CD4-positive, alpha-beta T cell treated with Interleukin-21 for 1 hour (primary cell): ENCODE results near the gene MEAF6.
"Not testable (repeated sequence)": the region's sequence is repeated elsewhere in the genome, so short reads cannot be mapped to it uniquely, and the experiment has no call there.

ENCODE experiments used
- DNase-seq: peaks from one replicate; pipeline ENCODE4 v3.0.0-alpha.2; 2020

The MEAF6 gene

DNA sequence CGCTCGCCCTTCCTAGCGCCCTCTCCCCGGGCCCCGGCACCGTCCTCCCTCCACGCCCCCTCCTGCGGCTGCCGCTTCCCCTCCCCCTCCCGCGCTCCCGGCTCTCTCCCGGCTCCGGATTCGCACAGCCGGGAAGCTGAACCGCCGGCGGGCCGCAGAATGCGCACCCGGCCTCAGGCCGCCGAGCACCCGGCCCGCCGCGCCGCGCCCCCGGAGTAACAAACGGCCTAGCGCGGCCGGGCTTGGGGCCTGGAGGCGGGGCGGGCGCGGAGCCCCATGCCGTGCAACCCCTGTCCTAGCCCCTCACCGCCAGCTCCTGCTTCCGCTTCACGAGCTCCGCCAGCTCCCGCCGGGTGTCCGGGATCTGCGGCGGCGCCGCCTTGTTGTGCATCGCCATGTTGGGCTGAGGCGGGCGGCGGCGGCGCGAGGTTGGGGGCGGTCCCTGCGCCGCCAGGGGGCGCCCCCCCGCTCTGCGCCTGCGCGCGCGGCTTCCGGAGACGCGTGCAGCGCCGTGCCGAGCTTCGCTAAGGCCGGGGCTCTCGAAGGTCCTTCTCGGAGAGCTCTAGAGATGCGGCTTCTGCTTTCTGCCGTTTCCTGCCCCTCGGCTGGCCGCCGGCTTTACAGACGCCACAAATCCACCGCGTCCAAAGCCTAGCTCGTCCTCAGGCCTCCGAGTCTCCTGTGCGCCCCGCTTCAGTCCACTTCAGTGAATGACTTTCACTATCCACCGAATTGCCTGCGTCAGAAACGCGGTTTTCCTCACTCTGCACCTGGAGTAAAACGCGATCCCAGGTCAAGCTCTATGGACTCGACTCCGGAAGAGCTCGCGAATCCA is at the start of gene MEAF6:
TSS of gene MEAF6 (minus strand) at position 417 of the 835 bp plus-strand sequence. CDS start at position 397, 20 bp downstream.
- peak; percentile 85 for DNase-seq

DNA sequence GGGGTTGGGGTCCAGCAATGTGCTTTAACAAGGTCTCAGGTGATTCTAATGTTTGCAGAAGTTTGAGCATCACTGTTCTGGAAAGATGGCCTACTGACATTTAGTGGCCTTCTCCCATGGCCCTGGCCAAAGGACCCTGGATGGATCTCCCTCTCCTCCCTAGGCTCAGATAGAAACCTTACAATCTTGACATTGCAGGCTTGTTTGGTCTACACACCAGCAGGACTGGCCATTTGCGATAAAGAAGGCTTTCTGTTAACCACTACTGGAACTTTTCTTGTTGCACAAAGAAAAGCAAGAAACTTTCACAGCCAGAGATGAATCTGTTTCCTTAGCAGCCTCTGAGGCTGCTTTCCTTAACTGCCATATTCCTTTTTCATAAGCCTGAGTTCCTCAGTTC is 48.4 kb upstream of the MEAF6 start:
- DNase-seq, result no peak

DNA sequence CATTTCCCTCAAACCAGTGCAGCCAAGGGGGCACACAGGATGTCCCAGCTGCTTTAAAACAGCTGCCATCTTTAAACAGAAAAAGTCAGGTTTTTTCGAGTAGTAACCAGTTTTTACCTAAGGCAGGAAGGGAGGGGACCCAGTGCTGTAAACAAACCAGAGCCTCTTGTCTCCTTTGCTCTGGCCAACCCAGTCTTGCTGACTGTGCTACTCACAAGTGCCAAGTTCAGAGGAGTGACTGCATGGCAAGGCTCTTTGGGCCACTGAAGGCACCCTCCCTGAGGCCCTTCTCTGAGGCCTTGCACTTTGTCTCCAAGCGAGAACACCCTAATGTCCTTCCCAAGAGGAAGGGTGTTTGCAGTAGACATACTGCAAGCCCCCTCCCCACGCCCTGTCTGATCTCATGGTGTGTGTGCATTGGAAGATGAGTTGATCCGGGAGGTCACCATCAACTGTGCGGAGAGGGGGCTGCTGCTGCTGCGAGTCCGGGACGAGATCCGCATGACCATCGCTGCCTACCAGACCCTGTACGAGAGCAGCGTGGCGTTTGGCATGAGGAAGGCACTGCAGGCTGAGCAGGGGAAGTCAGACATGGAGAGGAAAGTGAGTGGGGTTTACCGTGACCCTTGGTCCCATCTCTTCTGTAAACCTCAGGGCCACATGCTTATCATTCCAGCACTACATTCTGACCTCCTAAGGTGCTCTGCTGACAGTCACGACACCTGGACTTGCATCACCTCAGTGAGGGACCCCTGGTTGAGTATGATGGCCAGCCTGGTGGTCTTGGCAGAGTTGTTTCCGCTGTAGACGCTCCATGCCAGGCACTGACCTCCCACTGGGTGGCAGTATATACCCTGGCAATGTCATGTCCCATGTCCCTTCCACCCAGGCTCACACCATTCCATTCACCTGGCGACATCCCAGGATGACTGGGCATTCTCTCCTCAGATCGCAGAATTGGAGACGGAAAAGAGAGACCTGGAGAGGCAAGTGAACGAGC is 46.9 kb upstream of the MEAF6 start:
- peak; percentile 35 for DNase-seq

DNA sequence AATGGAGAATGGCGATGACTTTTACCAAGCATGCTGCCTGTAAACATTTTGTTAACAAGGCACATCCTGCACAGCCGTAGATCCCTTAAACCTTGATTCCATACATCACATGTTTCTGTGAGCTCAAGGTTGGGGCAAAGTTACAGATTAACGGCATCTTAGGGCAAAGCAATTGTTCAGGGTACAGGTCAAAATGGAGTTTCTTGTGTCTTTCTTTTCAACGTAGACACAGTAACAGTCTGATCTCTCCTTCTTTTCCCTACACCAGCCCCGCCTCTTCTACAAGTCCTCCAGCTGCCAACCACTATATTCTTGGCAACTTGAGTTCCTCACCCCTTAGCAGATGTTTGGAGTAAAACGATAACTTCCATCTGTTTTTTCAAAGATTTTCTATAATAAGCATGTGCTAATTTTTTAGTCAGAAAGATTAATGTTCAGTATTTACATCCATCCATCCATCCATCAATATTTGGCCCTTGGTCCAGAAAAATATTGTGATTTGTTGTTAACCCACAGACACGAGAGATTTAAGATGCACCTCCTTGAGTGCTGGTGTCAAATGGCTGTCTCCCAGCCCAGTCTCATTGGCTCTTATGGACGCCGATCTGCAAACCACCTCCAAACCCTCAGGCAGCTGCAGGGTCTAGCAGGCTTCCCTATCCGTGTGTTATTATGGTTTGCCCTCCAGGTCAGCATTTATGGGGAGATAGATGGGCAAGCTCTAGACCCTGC is 46.0 kb upstream of the MEAF6 start:
- no peak for DNase-seq

DNA sequence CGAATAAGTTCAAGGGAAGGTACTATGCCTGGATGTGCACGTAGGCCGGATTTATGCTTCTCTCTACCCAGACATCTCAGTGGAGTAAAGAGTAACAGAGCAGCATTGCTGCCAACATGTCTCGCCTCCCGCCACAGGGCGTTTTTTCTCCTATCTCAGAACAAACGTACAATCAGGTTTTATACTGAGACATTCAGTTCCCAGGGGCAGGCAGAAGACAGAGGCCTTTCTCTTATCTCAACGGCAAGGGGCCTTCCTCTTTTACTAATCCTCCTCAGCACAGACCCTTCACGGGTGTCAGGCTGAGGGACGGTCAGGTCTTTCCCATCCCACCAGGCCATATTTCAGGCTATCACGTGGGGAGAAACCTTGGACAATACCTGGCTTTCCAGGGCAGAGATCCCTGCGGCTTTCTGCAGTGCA is 45.4 kb upstream of the MEAF6 start:
- not testable (repeated sequence) for DNase-seq

DNA sequence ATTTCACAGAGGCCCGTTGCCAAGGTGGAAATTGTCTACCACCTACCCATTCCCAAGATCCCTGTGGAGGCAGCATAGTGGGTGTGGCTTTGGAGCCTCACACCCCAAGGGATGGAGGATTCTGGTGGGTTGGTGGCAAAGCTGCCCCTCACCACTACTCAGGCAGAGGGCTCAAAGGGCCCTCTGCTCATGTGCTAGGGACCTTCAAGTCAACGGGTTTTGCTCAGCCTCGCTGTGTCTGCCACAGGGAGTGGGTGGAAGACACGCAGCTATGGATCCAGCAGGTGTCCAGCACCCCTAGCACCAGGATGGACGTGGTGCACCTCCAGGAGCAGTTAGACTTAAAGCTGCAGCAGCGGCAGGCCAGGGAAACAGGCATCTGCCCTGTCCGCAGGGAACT is 44.5 kb upstream of the MEAF6 start:
- DNase-seq, result no peak

DNA sequence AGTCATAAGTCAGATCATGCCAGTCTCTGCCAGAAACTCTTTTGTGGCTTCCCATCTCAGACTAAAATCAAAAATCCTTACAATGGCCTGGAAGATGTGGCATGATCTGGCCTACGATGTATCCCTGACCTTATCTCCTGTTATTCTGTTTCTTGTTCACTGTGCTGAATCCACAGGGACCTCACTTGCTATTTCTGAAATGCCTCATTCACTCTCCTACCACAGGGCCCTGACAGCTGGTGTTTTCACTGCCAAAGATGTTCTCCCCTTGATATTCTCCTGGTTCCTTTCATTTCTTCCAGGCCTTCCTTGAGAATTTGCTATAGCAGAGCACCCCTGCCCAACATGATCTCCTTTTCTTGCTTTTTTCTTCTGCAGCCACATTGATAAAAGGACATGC is 43.8 kb upstream of the MEAF6 start:
- DNase-seq, result no peak

DNA sequence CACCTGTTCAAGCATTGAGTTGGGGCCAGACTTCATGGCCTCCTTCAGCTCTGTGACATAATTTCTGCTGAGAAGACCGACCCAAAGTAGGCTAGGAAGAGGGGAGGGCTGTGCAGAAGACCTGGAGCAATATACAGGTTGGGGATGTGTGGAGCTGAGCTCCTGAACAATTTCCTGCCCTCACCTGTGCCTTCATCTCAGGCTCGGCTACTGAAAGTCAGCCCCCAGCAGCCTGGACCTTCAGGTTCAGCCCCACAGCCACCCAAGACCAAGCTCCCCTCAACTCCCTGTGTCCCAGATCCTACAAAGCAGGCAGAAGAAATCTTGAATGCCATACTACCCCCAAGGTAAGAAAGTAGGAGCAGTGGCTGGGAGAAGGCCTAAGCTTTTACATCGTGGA is 42.8 kb upstream of the MEAF6 start:
- no peak for DNase-seq

DNA sequence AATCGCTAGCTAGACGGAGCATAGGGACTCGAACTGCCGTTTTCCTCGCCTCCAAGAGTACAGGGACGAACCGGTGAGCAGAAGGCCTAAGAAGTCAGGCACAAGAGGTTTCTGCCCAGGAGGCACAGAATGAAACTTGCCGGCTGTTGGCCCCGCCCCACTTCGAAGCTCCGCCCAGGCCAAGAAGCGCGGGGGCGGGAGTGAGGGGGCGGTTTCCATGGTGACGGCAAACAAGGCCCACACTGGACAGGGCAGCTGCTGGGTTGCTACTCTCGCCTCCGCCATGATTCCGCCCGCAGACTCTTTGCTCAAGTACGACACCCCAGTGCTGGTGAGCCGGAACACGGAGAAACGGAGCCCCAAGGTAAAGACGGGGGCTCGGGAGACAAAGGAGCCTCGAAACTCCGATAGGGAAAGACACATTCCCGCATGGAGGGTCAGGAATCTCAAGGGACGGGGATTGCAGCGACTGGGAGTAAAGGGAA is 42.2 kb upstream of the MEAF6 start, which contains the start of gene DNALI1:
TSS of gene DNALI1 (plus strand) at position 229 of the 485 bp plus-strand sequence. CDS start at position 284, 55 bp downstream.
- DNase-seq, result peak; percentile 33

DNA sequence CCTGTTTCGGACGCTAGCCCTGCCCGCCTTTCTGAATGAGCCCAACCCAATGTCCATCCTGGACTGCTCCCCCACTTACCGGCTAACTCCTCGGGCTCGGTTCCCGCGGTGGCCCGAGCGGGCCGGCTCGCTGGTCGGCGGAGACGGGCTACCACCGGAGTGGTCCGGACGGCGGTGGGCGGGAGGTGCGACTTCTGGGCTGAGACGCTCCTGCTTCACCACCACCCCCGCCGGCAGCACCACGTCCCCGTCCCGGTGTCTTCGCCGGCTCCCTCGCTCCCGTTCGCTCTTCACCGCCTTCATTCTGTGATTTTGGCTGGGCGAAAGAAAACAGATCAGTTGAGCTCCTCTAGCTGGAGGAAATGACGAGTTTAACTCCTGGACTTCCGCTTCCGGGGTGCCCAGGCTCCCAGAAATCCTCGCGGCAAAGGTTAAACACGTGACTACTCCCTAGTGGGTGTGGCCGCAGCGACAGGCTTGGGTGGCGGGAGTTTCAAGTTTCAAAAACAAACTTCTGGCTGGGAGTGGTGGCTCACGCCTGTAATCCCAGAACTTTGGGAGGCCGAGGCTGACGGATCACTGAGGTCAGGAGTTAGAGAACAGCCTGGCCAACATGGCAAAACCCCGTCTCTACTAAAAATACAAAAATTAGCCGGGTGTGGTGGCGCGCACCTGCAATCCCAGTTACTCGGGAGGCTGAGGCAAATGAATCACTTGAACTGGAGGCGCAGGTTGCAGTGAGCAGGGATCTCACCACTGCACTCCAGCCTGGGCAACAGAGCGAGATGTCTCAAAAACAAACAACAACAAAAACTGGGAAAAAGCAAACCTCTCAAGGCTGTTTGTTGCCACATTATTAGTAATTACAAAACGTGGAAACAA is 39.6 kb upstream of the MEAF6 start, which contains the start of gene SNIP1:
TSS of gene SNIP1 (minus strand) at position 367 of the 882 bp plus-strand sequence. CDS start at position 303, 64 bp downstream.
- peak; percentile 94 for DNase-seq

DNA sequence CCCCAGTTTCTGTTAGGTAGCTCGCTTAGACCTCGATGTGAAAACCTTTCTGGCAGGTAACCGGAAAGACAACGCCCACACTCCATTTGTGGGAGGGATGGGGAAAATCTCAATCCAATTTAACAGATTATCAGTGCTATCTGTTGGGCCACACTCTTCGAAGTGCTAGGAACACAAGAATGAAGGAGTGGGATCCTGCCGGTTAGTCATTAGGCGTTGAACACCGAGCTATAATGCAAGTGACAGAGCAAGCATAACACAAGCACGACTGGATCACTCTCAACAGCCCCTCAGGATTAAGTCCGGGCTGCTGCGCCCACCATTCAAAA is 39.0 kb upstream of the MEAF6 start:
- no peak for DNase-seq

DNA sequence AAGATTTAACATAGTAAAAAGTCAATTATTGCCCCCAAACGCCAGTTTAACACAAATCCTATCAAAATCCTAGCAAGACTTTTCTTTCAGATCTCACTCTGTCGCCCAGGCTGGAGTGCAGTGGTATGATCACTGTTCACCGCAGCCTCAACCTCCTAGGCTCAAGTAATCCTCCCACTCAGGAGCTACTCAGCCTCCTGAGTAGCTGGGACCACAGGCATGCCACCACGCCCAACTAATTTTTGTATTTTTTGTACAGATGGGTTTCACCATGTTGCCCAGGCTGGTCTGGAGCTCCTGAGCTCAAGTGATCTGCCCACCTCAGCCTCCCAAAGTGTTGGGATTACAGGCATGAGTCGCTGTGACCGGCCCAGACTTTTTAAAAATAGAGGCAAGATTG is 34.8 kb upstream of the MEAF6 start:
- DNase-seq, result no peak

DNA sequence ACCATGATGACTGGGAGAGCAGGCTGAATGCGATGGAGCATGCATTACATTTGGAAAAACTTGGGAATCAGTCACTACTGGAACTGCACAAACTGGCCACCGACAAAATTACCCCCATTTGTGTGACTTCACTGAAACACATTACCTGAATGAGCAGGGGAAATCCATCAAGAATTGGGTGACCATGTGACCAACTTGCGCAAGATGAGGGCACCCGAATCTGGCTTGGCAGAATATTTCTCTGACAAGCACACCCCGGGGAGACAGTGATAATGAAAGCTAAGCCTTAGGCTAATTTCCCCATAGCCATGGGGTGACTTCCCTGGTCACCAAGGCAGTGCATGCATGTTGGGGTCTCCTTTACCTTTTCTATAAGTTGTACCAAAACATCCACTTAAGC is 30.5 kb upstream of the MEAF6 start:
- no peak for DNase-seq

DNA sequence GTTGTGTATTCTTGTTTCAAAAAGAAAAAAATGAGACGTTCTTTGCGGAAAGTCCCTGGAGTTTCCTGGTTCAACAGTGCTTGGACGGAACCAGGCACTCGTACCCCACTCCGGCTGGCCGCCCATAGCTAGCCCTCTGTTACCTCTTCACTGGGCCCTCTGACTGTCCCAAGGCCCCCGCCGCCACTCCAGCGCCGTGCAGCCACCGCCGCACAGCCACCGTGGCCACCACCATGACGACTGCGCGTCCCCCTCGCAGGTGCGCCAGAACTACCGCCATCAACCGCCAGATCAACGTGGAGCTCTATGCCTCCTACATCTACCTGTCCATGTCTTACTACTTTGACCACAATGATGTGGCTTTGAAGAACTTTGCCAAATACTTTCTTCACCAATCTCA is 30.0 kb upstream of the MEAF6 start:
- DNase-seq, result no peak

DNA sequence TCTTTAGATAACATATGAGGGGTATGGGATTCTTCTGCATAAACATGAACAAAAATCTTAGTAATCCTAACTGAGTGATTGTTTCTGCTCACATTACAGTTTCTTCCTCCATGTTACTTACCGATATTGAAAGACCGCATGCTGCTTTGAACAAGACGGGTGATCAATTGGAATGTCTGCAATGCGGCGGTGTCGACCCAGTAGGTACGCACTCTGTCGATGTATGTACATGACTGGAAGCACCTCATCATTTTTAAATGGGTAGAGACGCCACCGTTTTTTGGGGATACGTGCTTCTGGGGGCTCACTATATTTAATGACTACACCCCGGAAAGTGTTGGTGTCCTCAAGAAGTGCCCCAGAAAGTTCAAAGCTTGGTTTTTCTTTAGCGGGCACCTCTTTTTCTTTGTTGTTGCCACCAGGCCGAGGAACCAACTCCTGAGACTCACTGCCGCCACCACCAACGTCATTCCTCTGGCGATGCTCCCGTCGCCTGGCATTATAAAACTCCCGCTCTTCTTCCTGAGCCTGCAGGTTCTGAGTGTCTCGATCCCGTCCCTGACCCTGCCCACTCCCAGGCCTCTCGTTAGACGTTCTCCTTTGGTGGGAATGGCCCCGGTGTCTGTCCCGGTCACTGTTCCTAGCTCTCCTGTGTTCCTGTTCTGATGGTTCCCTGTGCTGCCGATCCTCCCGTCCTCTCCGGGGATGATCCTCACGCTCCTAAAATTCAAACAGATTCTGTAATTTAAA is 25.6 kb upstream of the MEAF6 start:
- no peak for DNase-seq

DNA sequence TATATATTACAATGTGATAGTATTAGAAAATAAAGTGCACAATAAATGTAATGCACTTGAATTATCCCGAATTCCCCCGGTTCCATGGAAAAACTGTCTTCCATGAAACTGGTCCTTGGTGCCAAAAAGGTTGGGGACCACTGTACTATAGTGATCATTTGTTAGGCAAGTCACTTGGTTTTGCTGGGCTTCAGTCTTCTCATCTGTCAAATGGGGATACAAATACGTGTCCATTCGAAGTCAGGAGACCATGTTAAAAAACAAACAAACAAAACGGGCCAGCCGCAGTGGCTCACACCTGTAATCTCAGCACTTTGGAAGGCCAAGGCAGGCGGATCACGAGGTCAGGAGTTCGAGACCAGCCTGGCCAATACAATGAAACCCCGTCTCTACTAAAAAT is 24.6 kb upstream of the MEAF6 start:
- not testable (repeated sequence) for DNase-seq

DNA sequence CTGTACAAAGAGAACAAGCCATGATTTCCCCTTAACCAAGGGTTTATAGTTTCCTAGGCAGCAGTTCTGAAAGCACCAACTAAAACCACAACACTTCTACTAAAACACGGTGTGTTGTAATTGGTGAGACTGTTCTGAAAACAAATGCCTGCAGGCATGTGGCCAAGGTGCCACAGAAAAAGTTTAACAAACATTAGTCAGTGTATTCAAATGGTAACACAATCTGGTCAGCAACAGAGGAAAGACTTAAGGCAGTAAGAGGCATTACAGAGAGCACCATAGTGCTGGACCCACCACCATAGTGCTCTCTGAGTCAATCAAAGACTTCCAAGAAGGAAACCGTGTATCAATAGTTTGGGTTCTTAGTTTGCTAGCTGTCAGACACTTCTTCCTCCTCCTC is 22.8 kb upstream of the MEAF6 start:
- no peak for DNase-seq

DNA sequence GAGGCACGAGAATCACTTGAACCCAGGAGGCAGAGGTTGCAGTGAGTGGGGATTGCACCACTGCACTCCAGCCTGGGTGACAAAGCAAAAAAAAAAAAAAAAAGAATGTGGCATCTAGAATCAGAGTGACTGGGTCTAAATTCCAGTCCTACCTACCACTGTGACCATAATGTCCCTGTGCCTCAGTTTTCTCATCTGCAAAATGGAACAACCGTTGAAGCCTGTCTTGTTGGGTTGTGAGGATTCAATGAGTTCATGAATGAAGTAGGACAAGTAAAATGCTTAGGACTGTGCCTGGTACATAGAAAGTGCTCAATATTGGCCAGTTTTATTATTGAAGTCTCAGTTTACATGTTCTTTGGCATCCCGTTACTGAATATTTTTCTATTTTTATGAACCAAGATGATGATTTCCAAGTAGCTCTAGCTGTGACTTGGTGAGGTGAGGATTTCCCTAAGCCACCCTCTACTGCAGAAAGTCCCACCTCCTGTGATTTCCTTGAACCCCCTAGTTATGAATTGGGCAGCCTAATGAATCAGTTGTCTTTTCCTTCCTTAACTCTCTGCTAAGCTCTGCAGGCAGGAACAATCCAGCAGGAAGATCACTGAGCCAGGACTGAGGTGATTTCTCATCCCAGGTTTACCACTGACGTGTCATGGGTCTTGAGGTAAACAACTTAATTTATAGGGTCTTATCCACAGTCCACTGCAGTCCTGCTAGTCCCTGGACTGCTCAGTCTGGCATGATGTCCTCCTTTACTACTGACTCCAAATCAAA is 18.9 kb upstream of the MEAF6 start:
- no peak for DNase-seq

DNA sequence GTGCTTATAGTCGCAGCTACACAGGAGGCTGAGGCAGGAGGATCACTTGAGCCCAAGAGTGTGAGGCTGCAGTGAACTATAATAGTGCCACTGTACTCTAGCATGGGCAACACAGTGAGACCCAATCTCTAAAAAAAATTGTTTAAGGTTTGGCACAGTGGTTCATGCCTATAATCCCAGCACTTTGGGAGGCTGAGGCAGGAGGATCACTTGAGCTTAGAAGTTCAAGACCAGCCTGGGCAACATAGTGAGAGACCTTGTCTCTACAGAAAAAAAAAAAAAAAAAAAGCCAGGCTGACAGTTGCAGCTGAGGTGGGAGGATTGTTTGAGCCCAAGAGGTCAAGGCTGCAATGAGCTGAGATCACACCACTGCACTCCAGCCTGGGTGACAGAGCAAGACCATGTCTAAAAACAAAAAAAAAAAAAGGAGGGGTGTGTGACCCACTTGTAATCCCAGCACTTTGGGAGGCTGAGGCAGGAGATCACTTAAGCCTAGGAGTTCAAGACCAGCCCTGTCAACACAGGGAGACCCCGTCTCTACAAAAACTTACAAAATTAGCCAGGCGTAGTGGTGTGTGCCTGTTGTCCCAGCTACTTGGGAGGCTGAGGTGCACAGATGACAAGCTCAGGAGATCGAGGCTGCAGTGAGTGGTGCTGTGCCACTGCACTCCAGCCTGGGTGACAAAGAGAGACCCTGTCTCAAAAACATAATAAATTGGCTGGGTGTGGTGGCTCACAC is 18.0 kb upstream of the MEAF6 start:
- not testable (repeated sequence) for DNase-seq
